HG03354 (cell line): Measurements from ENCODE around the gene HNRNPM.
A peak's percentile ranks its signal among the peaks of the same experiment; 100 is the strongest.
"Not testable (repeated sequence)": the region's sequence is repeated elsewhere in the genome, so short reads cannot be mapped to it uniquely, and the experiment has no call there.

ENCODE experiments used
- ATAC-seq: cut with Tn5 transposase; IDR thresholded peaks from one replicate; pipeline ENCODE4 v1.9.1; 2021; ENCODE audit warnings: mild to moderate bottlenecking; ENCODE audit not compliant: unreplicated experiment, poor library complexity, severe bottlenecking

The HNRNPM gene

DNA sequence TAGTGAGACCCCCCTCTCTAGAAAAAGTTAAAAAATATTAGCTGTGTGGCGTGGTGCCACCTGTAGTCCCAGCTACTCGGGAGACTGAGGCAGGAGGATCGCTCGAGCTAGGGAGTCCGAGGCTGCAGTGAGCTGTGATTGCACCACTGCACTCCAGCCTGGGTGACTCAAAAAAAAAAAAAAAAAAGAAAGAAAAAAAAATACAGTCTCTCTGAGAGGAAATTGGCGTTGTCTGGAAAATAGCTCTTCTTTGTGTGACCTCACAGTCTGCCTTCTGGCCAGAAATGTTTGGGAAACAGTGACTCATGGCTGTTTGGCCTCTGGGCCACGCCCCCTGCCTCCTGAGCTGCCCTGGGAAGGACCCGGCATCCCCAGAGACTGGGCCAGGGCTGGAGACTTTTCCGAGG, 21.0 kb upstream of the HNRNPM start:
- no peak for ATAC-seq

DNA sequence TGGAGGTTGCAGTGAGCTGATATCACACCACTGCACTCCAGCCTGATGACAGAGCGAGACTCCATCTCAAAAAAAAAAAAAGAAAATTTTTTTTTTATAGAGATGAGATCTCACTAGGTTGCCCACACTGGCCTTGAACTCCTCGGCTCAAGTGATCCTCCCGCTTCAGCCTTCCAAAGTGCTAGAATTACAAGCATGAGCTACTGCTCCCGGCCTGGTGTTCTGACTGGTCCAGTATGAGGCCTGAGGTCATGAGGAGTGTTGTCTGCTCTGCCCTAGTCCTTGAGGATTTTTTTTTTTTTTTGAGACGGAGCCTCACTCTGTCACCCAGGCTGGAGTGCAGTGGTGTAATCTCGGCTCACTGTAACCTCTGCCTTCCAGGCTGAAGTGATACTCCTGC, 19.4 kb upstream of the HNRNPM start:
- not testable (repeated sequence) for ATAC-seq

- no peak for ATAC-seq
These were observed 18.5 kb upstream of the HNRNPM start for GRCh38 chr19:8426283-8426682.

GRCh38 chr19:8429044-8429443, 15.7 kb upstream of the HNRNPM start:
- no peak for ATAC-seq

GRCh38 chr19:8429826-8430225, 14.9 kb upstream of the HNRNPM start:
- ATAC-seq = no peak

GRCh38 chr19:8430650-8431049, 14.1 kb upstream of the HNRNPM start:
- no peak for ATAC-seq

GRCh38 chr19:8438236-8438635, 6.5 kb upstream of the HNRNPM start:
- no peak for ATAC-seq

- no peak for ATAC-seq
These were observed 2.8 kb upstream of the HNRNPM start for GRCh38 chr19:8441725-8442544.

GRCh38 chr19:8444140-8444676, 567 bp upstream of the HNRNPM start:
- ATAC-seq = not testable (repeated sequence)

DNA sequence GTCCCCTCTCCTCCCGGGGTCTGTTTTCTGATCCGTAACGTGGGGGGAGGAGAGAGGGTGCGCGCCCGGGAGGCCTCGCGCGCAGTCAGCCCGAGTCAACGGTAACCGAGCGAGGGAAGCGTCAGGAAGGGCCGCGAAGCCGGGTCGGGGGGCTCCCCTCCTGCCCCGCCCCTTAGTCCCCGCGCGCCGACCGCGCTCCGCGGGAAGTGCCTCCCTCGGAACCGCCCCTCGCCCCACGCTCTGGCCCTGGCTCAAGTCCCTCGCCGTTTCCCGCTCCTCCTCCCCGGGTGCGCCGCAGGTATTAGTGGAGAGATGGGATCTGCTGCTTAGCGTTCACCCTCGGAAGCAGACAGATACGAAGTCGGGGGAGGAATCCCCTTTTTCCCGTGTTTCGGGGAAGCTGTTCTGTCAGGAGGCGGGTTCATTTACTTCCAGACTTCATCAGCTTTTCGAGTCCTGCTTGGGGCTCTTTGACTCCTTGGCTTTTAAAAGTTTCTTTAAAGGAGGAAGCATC, 770 bp downstream of the HNRNPM start:
- peak; percentile 34 for ATAC-seq

DNA sequence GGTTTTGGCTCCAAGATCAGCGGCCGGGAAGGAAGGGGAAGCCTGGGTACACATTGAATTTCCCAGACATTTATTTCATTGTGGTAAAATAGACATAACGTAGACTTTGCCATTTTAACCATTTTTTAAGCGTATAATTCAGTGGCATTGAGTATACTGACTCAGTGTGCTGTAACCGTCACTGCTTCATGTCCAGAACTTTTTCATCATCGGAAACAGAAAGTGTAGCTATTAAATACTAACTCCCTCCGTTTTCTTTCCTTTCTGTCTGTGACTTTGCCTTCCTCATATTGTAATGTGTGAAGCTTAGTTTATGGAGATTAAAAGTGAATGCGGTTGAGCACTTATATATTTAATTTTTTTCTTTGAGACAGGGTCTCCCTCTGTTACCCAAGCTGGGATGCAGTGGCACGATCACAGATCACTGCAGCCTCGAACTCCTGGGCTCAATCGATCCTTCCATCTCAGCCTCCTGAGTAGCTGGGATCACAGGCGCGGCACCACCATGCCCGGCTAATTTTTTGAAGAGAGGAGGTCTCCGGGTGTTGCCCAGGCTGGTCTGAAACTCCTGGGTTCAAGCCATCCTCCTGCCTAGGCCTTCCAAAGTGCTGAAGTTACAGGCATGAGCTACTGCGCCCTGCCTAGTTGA, 1.4 kb downstream of the HNRNPM start:
- no peak for ATAC-seq

- no peak for ATAC-seq
These were observed 5.1 kb downstream of the HNRNPM start for GRCh38 chr19:8449830-8450229.

- ATAC-seq = no peak
These were observed 6.6 kb downstream of the HNRNPM start for GRCh38 chr19:8451377-8451776.

DNA sequence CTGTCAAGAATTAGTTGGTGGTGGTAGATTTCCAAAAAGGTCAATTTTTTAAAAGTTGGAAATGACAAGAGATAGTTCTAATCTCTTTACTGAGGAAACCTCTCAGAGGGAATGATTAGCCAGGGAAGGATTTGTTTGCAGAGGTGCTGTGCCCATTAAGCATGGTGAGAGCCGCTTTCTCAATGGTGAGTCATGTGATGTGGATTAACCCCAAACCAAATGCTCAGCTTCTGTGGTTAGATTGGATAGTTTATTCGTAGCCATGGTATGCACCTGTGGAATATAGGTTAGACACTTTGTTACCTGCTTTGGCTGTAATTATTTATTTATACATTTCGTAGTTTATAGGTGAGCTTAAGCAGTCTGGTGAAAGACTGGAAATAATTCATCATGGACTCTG, 7.1 kb downstream of the HNRNPM start:
- no peak for ATAC-seq

- no peak for ATAC-seq
These were observed 7.8 kb downstream of the HNRNPM start for GRCh38 chr19:8452446-8453123.

DNA sequence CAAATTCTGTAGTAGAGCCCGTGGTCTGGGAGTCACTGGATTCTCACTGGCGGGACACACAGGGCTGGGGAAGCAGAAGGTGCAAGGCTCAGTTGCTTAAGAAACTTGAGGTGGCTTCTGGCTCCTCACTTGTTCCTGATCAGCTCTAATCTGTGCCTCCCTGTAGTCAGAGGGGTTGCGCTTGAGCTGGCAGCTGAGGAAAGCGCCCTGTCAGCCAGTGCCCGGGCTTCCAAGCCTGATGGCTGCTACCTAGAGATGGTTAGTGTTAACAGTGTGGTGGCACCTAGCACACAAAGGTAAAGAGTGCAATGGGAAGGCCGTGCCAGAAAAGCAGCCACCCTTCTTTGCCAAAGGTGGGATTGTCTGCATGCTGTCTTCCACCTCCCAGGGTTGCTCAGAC, 8.8 kb downstream of the HNRNPM start:
- no peak for ATAC-seq

DNA sequence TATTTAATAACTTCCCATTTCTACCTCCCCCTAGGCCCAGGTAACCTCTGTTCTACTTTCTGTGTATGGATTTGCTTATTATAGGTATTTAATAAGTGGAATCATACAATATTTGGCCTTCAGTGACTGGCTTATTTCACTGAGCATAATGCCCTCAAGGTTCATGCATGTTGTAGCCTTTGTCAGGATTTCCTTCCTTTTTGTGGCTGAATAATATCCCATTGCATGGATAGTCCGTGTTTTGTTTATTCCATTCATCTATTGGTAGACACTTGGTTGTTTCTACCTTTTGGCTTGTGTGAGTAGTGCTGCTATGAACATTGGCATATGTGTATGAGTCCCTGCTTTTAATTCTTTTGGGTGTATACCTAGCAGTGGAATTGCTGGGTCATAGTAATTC, 9.4 kb downstream of the HNRNPM start:
- ATAC-seq = no peak

DNA sequence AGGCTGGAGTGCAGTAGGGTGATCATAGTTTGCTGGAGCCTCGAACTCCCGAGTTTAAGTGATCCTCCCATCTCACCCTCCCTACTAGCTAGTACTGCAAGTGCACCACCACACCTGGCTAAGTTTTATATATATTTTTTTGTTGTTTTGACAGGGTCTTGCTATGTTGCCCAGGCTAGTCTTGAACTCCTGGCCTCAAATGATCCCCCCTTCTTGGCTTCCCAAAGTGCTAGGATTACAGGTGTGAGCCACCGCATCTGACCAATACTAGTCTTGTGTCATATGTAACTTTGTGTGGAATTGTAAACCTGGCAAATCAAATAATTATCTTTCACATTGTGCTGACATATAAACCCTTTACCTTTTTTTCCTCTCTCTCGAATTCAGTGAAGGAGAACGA, 10.2 kb downstream of the HNRNPM start:
- ATAC-seq = no peak

DNA sequence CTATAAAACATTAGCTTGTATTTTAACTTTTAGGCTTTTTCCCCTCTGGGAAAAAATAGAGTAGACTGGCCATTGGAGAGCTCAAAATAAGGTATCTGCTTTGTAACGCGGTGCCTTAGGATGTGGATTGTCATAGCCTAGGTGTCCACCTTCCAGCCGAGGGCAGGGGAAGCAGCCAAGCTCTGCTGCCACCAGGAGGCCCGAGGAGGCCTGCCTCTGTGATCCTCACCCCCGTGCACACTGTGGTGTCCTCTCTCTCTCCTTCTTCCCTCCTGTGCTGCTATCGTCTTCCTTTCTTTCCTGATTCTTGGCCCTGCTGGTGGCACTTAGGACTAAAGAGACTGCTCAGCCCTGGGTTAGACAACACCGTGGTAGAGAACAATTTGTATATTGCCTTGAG, 11.3 kb downstream of the HNRNPM start:
- ATAC-seq = no peak

- no peak for ATAC-seq
These were observed 12.4 kb downstream of the HNRNPM start for GRCh38 chr19:8457209-8457608.
